Measurements from ENCODE around the gene KRTAP4-16. TPM values are rescaled to one million over a fixed set of nuclear protein-coding genes. Genes with fewer than 3 reads are reported as not detected.

The KRTAP4-16 gene
- polyA plus RNA-seq (2011; rRNA removed) (not detected in 2 replicates), polyA plus RNA-seq (2017; fragmentation: RNase III; extraction: RNeasy Plus Mini Kit Qiagen cat#74134 plus additional on column Dnase treatment) (not detected in 3 replicates), polyA minus RNA-seq (2011; rRNA and poly(A)+ RNA removed) (not detected in 2 replicates)
- polyA plus RNA-seq (2012; cell fraction: cytosol; rRNA removed) = not detected in 2 replicates
- polyA plus RNA-seq (2012; cell fraction: nucleus; rRNA removed) = not detected in 2 replicates

- ChIA-PET POLR2A (no interaction called here), CTCF (no interaction called here)
Observed at GRCh38 chr17:41101586-41102259, at the start of gene KRTAP4-16. Gene KRTAP4-16, minus strand, starts transcription at chr17:41102209. Its CDS starts 0 bp downstream, at chr17:41102209.

DNA sequence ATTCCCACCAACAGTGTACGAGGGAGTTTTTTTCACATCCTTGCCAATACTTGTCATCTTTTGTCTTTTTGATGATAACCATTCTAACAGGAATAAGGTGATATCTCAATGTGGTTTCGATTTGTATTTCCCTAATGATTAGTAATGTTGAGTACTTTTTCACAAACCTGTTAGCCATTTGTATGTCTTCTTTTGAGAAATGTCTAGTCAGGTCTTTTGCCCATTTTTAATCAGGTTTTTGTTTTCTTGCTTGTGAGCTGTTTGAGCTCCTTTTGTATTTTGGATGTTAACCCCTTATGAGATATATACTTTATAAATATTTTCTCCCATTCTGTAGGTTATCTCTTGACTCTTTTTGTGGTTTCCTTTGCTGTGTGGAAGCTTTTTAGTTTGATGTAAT lies 49.5 kb upstream of the KRTAP4-16 start:
- Histone ChIP-seq H3K4me2 (no peak overlapping the region), H3K27ac (no peak overlapping the region), H3K4me1 (no peaks in the 10 kb centered on the region), H3K4me3 (no peak overlapping the region), H3K9me3 (no peaks in the 10 kb centered on the region)
- ChIA-PET POLR2A (no interaction called here), CTCF (no interaction called here)
- DNase-seq (ENCODE audit: low read depth in 1 of 2, low spot score in 1 of 2) (no peak), FAIRE-seq (peak; percentile 46), ATAC-seq (no peak)
- 35% methylated on average over 2 of the region's 2 CpGs for WGBS (ENCODE audit: missing lambda C conversion rate)
- TF ChIP-seq MAFK (IDR thresholded peaks at IDR 0.05; ENCODE audit: partially characterized antibody) = peak; percentile 71
- no peak for TF ChIP-seq PBX3 (IDR thresholded peaks at IDR 0.05)

More at GRCh38 chr17:41101586-41102259, at the start of gene KRTAP4-16:
- ATAC-seq (no peak), DNase-seq (ENCODE audit: low read depth in 1 of 2, low spot score in 1 of 2) (no peak), FAIRE-seq (no peak)
- peak within 1 kb of the TSS in 1 of 2 experiments; percentile 29; a peak in 1 of 6 replicates for H3K27ac ChIP-seq
- TF ChIP-seq MYC (IDR thresholded peaks at IDR 0.05; ENCODE audit: borderline replicate concordance, low read length) = no peak
- TF ChIP-seq ESRRA (IDR thresholded peaks at IDR 0.05; ENCODE audit: borderline replicate concordance, low read length) = no peak
- no peak for TF ChIP-seq ZNF302 (CRISPR knock-in tag; IDR thresholded peaks at IDR 0.05)
- TF ChIP-seq RAD21 (conservative IDR thresholded peaks at IDR 0.05 in 1 of 2, IDR thresholded peaks at IDR 0.05 in 1 of 2) = no peak
- no peak for TF ChIP-seq BHLHE40 (IDR thresholded peaks at IDR 0.05; ENCODE audit: low read depth, low read length)
- TF ChIP-seq HOXB5 (CRISPR knock-in tag; IDR thresholded peaks at IDR 0.05) = no peak
- TF ChIP-seq MAFK (IDR thresholded peaks at IDR 0.05; ENCODE audit: partially characterized antibody) = no peak
- H3K9me3 ChIP-seq = no peaks in the 10 kb centered on the region
- no peak within 1 kb of the TSS for H3K4me3 ChIP-seq
- H3K4me1 ChIP-seq = peaks cover 34% of the 10 kb centered on the region
- 87% methylated on average over 8 of the region's 10 CpGs for WGBS (ENCODE audit: missing lambda C conversion rate)
- H3K4me2 ChIP-seq = no peak within 1 kb of the TSS

DNA sequence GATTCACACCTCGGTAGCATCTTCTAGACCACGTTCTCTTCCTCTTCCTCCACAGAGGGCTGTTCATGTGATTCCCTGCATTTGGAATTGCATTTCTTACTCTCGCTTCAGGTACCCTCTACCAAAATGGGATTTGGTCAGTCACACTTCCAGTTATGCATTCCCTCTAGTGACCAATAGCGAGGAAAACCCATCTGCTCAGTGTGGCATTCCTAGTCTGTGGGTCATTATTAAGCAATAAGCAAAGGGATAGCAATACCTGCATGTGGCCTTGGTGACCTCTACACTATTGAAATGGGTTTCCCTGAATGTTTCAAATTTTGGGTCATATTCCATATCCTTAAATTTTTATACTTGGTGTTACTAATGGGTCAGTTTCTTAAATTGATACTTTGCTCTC lies 48.0 kb upstream of the KRTAP4-16 start:
- no peaks in the 10 kb centered on the region for H3K9me3 ChIP-seq
- TF ChIP-seq RAD21 (conservative IDR thresholded peaks at IDR 0.05 in 1 of 2, IDR thresholded peaks at IDR 0.05 in 1 of 2) = no peak
- TF ChIP-seq HOXA7 (CRISPR knock-in tag; IDR thresholded peaks at IDR 0.05) = no peak
- no peak for TF ChIP-seq NFE2L2 (conservative IDR thresholded peaks at IDR 0.05; ENCODE audit: low read length)
- no peak for TF ChIP-seq MAFK (IDR thresholded peaks at IDR 0.05; ENCODE audit: partially characterized antibody)
- TF ChIP-seq KDM1A (IDR thresholded peaks at IDR 0.05; ENCODE audit: low read depth) = no peak
- TF ChIP-seq, protein P1, sequence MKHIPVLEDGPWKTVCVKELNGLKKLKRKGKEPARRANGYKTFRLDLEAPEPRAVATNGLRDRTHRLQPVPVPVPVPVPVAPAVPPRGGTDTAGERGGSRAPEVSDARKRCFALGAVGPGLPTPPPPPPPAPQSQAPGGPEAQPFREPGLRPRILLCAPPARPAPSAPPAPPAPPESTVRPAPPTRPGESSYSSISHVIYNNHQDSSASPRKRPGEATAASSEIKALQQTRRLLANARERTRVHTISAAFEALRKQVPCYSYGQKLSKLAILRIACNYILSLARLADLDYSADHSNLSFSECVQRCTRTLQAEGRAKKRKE (CRISPR knock-in tag; IDR thresholded peaks at IDR 0.05; ENCODE audit: low read depth) = no peak
- TF ChIP-seq BCL3 (IDR thresholded peaks at IDR 0.05) = no peak
- TF ChIP-seq CHD2 (IDR thresholded peaks at IDR 0.05; ENCODE audit: low read length, partially characterized antibody) = no peak
- TF ChIP-seq HDAC2 (IDR thresholded peaks at IDR 0.05) = no peak
- TF ChIP-seq BHLHE40 (IDR thresholded peaks at IDR 0.05; ENCODE audit: low read depth, low read length) = no peak
- TF ChIP-seq CEBPB (IDR thresholded peaks at IDR 0.05) = no peak
- TF ChIP-seq CBX2 (IDR thresholded peaks at IDR 0.05; ENCODE audit: borderline replicate concordance, low read depth) = no peak
- no peak for TF ChIP-seq PHF8 (IDR thresholded peaks at IDR 0.05; ENCODE audit: borderline replicate concordance, low read depth)
- TF ChIP-seq MAZ (IDR thresholded peaks at IDR 0.05; ENCODE audit: borderline replicate concordance, low read depth, low read length) = no peak
- TF ChIP-seq EP300 (IDR thresholded peaks at IDR 0.05) = no peak
- TF ChIP-seq TP53 (CRISPR knock-in tag; IDR thresholded peaks at IDR 0.05) = no peak
- TF ChIP-seq RARB (CRISPR knock-in tag; IDR thresholded peaks at IDR 0.05) = no peak
- no peak for TF ChIP-seq EHF (CRISPR knock-in tag; IDR thresholded peaks at IDR 0.05)
- TF ChIP-seq NR3C1 (IDR thresholded peaks at IDR 0.05) = no peak
- H3K4me2 ChIP-seq = no peak overlapping the region
- no peaks in the 10 kb centered on the region for H3K4me1 ChIP-seq
- DNase-seq (ENCODE audit: low read depth in 1 of 2, low spot score in 1 of 2) (no peak), ATAC-seq (no peak), FAIRE-seq (peak; percentile 18)
- WGBS (ENCODE audit: missing lambda C conversion rate) = 78% methylated on average over 4 of the region's 4 CpGs
- H3K27ac ChIP-seq = no peak overlapping the region
- ChIA-PET CTCF (interaction anchor here (0.7 kb wide), 1 partner anchor 381 kb away, joined by 3 read pairs; no protein-coding TSS in a partner anchor), POLR2A (no interaction called here)
- no peak overlapping the region for H3K4me3 ChIP-seq

Data from A549 (cell line).